Fibroblast of skin of left quadriceps (primary cell): ENCODE results near the gene ZNF322.

Experiments
- DNase-seq, 2 experiments: peaks; one replicate each; pipeline ENCODE4 v3.0.0-alpha.2; 2013; ENCODE audit warnings: low read depth in 2 of 2

Gene ZNF322

DNA sequence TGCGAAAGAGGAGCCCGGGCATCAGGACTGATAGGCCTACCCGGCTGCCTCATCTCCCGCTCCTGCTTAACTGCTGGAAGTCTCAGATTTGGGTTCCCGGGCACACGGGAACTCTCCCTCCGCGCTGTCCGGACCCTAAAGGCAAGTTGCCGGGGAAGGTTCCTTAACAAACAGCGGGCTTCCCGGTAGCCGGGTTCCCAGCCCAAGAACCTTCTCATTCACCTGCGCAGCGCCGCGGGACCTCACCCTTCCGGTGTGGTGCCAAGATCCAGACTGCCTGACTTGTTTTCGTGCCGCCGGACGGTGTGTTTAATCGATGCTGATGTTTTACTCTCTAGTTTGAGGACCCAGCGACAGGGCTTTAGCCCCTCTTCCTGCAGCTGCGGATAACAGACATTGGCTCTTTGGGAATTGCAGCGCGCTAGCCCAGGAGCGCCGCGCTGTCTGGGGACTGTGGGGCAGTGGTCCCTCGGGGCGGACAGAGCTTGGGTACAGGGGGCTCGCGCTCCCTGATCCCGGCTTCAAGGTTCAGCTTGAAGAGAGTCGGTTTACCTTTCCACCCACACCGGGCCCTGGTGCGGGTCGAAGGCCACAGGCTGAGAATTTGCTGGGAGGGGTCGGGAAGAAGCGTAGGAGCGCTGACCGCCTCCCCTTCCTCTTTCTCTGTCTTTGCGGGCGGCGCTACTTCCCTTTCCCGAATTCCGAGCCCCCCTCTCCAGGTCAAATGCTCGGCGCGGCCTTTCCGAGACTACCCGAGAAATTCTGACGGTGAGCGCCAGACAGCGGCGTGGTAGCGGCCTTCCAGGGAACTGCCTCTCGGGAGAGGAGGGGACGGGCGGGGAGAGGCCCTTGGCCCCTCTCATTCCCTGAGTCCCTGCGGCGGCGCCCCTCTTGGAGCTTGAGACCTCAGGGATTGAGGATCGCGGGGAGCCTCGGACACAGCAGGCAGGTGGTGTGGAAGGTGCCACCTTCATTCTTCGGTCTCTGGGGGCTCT lies 45.6 kb downstream of the ZNF322 start:
- DNase-seq = no peak

DNA sequence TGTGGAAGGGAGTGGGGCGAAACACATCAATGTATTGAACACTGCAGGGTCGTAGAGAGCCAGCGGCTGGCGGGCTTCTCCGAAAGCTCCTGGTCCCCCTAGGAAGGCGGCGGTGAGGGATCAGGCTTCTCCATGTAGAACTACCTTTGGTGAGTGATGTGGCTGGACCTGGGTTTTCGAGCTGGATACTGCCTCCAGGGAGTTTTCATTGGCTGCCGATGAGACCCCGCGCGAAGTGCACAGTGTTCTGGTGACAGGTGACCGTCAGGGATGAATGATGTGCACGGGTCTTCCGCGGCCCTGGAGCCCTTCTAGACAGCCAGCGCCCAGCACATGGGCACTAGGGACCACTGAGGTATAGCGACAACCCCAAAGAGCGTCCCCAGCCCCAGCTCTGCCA lies 46.3 kb downstream of the ZNF322 start:
- no peak for DNase-seq

- DNase-seq = no peak
Measured at GRCh38 chr6:26611599-26611998, 47.9 kb downstream of the ZNF322 start.

DNA sequence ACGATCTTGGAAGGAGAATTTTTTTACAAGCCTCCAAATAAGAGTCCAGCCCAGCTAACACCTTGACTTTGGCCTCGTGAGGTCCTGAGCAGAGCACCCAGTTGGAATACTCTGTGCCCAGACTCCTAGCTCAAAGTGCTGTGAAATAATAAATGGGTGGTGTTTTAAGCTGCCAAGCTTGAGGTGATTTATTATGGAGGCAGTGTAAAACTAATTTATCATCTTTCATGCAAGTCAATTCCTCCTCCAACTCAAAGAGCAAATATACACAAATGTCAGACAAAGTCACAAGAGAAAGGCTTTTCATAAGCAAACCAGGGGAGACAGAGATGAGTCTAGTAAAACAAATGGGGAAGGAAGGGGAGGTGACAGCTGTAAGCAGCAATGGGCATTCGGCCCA lies 50.1 kb downstream of the ZNF322 start:
- DNase-seq = no peak

GRCh38 chr6:26607434-26608230 lies 51.9 kb downstream of the ZNF322 start:
- peak; percentile 24 to 33 for DNase-seq

DNA sequence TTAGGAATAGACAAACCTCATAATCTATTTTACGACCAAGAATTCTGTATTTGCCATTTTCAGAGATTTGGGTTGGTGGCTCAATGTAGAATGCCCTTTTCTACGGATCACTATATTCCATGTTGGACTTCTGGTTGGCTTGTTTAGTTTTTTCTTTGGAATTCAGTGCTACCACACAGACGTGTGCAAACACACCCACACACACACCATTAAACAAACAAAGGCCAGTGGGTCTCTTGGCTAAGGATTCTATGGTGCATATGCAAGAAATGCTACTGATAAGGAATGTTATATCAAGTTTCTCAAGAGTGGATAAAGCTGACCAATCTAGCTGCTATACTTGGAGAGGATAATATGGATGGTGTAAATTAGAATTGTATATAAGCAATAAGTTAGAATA lies 54.7 kb downstream of the ZNF322 start:
- DNase-seq = no peak

- DNase-seq = no peak
Measured at GRCh38 chr6:26604026-26604425, 55.5 kb downstream of the ZNF322 start.

DNA sequence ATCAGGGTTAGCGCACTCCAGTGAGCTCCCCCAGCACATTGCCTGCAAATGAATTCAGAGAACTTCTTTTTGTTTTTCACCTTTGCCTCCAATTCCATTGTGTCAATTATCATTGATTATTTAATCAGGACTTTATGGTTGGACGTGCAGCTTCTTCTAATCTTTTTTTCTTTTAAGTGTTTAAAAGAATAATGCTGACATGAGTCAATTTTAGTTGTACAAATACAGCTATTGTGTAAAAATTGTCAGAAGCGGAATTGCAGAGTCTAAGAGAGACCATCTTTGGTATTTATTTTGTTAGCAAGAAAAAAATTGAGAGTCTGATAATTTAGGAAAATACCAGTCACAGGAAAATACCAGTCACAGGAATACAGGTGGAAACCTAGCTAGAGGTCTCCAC lies 57.3 kb downstream of the ZNF322 start:
- no peak for DNase-seq

DNA sequence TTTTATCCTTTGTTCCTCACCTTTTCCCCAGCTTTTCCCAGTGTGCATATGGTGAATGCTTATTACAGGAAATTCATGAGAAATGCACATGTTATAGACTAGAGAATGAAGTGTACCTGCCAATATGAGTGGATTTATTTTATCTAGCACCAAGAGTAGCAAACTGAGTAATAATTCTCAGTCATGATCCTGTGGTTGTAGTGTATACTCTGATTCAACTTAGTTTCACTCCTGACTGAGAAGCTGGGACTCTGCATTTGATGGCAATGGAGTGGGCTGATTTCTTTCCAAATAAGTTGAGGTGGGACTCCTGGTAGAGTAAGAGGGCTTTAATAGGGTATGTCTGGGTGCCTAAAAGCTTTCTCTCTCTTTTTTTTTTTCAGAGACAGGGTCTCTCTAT lies 58.8 kb downstream of the ZNF322 start:
- no peak for DNase-seq

GRCh38 chr6:26599591-26599990 lies 60.0 kb downstream of the ZNF322 start:
- no peak for DNase-seq

GRCh38 chr6:26599134-26599533 lies 60.4 kb downstream of the ZNF322 start:
- no peak for DNase-seq

GRCh38 chr6:26598267-26598666 lies 61.3 kb downstream of the ZNF322 start:
- no peak for DNase-seq

- DNase-seq = no peak
Measured at GRCh38 chr6:26597821-26598220, 61.7 kb downstream of the ZNF322 start.

DNA sequence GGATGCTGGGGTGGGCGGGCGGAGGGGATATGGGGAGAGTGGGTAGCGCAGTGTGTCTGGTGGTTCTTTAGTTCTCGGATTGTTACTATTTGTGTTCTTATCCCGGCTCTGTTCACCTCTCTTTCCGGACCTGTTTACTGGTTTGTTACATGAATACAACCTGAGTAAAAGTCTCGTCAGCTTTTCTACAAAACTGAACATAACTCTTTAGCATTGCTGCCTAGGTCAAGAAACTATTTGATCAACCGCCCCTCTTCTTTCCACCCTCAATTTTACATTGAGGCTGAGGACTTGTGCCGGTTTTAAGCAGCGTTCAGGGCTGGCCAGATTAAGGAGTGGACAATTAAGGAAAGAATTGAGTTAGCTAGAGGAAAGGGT lies 62.2 kb downstream of the ZNF322 start:
- no peak for DNase-seq

GRCh38 chr6:26596579-26597388 lies 62.8 kb downstream of the ZNF322 start, which contains the start of gene ABT1:
TSS of gene ABT1 (plus strand) at chr6:26596953. CDS start at chr6:26596983, 30 bp downstream.
- DNase-seq = peak; percentile 97

- DNase-seq = peak; percentile 65 to 71
Measured at GRCh38 chr6:26595669-26596269, 63.8 kb downstream of the ZNF322 start.

DNA sequence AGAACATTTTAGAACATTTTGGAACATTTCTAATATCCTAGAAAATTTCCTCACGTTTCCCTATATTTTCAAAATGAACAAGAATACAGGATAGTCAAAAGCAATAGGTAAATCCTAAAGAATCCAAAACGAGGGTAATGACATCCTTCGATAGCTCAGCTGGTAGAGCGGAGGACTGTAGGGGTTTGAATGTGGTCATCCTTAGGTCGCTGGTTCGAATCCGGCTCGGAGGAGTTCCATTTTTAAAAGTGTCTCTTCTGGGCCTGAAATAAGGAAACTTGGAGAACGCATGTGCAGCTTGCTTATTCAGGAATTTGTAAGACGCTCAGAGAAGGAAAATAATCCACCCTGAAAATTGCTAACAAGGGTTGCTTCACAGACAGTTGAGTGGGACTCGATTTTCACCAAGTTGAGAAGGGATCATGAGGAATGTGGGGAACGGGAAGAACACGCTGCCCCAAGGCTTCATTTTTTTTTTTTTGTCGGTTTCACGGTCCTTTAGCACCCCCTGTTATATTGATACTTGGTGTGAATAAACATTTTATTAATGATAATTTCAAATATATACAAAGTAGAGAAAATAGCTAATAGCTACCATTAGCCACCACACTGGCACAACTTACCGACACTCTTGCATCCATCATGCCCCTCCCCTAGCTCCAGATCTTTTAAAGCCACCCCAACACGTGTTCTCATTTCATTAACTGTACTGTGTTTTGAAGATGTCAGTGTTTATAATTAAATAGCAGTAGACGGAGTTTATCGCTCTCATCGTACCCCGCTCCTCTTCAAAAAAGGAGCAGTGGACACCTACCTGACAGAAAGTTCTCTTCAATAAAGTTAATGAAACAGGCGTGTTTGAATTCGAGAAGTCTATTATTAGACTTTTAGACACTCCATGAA lies 64.6 kb downstream of the ZNF322 start:
- no peak for DNase-seq

GRCh38 chr6:26594131-26594498 lies 65.4 kb downstream of the ZNF322 start:
- no peak for DNase-seq

GRCh38 chr6:26593278-26594130 lies 66.0 kb downstream of the ZNF322 start:
- DNase-seq = no peak
